BLaER1 treated with 17β-estradiol and CSF1 and Interleukin-3, amounts not matched to agents 10 nM and 100 nM (cell line): ENCODE results near the gene LAMB2.

Source experiments
- H3K27ac ChIP-seq, 11 experiments: shearing (Covaris generic); formaldehyde crosslinking; 2 replicates each; pipeline ENCODE4 v1.8.1; 2022
- H3K27me3 ChIP-seq, 11 experiments: shearing (Covaris generic); formaldehyde crosslinking; 2 replicates each; pipeline ENCODE4 v1.8.1; 2022
- H3K36me3 ChIP-seq, 11 experiments: shearing (Covaris generic); formaldehyde crosslinking; 2 replicates each; pipeline ENCODE4 v1.8.1; 2022
- H3K4me1 ChIP-seq, 10 experiments: shearing (Covaris generic); formaldehyde crosslinking; 2 replicates each; pipeline ENCODE4 v1.8.1; 2022
- H3K4me2 ChIP-seq, 11 experiments: shearing (Covaris generic); formaldehyde crosslinking; 2 replicates each; pipeline ENCODE4 v1.8.1; 2022
- H3K4me3 ChIP-seq, 10 experiments: shearing (Covaris generic); formaldehyde crosslinking; 2 replicates each; pipeline ENCODE4 v1.8.1; 2022
- H3K9ac ChIP-seq, 11 experiments: shearing (Covaris generic); formaldehyde crosslinking; 2 replicates each; pipeline ENCODE4 v1.8.1; 2022
- H3K9me3 ChIP-seq, 11 experiments: shearing (Covaris generic); formaldehyde crosslinking; replicated peaks in 1 of 11; 2 replicates each; pipeline ENCODE4 v1.8.1; 2022
- H4K20me1 ChIP-seq, 11 experiments: shearing (Covaris generic); formaldehyde crosslinking; 2 replicates each; pipeline ENCODE4 v1.8.1; 2022
- Cebpa-rat ChIP-seq, 11 experiments: shearing (Covaris generic); IDR thresholded peaks; 2 replicates each; pipeline ENCODE4 v1.8.1; 2022

Gene LAMB2

GRCh38 chr3:49133226-49133951 is 539 bp upstream of the LAMB2 start:
- Histone ChIP-seq H4K20me1 (no peaks in the 10 kb centered on the region), H3K9me3 (no peaks in the 10 kb centered on the region), H3K4me2 (peak overlapping the region; percentile 34 to 69 (median 52); a peak in 20 of 22 replicates), H3K4me1 (peaks cover 0 to 10% (median 2%) of the 10 kb centered on the region in 10 experiments; a peak in 5 of 20 replicates), H3K4me3 (peak overlapping the region in 2 of 10 experiments; percentile 42 to 44; a peak in 1 of 20 replicates), H3K36me3 (no peaks in the 10 kb centered on the region), H3K27ac (peak overlapping the region in 1 of 11 experiments; percentile 51; a peak in 3 of 22 replicates), H3K27me3 (no peaks in the 10 kb centered on the region), H3K9ac (peak overlapping the region in 7 of 11 experiments; percentile 11 to 66 (median 46); a peak in 7 of 22 replicates)
- no peak for TF ChIP-seq Cebpa-rat (IDR thresholded peaks at IDR 0.05)

GRCh38 chr3:49132073-49132436 is 795 bp downstream of the LAMB2 start:
- Histone ChIP-seq H3K27ac (no peak overlapping the region), H3K9me3 (no peaks in the 10 kb centered on the region), H3K4me3 (no peak overlapping the region), H3K27me3 (no peaks in the 10 kb centered on the region), H3K4me2 (no peak overlapping the region), H3K4me1 (peaks cover 0 to 10% (median 2%) of the 10 kb centered on the region in 10 experiments; a peak in 5 of 20 replicates), H3K9ac (no peak overlapping the region), H3K36me3 (no peaks in the 10 kb centered on the region), H4K20me1 (no peaks in the 10 kb centered on the region)
- TF ChIP-seq Cebpa-rat (IDR thresholded peaks at IDR 0.05) = no peak

GRCh38 chr3:49131576-49131975 is 1.3 kb downstream of the LAMB2 start:
- Histone ChIP-seq H3K9ac (no peak overlapping the region), H3K9me3 (no peaks in the 10 kb centered on the region), H3K4me2 (no peak overlapping the region), H4K20me1 (no peaks in the 10 kb centered on the region), H3K36me3 (no peaks in the 10 kb centered on the region), H3K4me3 (no peak overlapping the region), H3K27me3 (no peaks in the 10 kb centered on the region), H3K27ac (no peak overlapping the region), H3K4me1 (peaks cover 0 to 10% (median 2%) of the 10 kb centered on the region in 10 experiments; a peak in 5 of 20 replicates)
- TF ChIP-seq Cebpa-rat (IDR thresholded peaks at IDR 0.05) = no peak

- Histone ChIP-seq H3K4me2 (no peak overlapping the region), H3K4me3 (no peak overlapping the region), H3K36me3 (no peaks in the 10 kb centered on the region), H3K27me3 (no peaks in the 10 kb centered on the region), H3K9me3 (no peaks in the 10 kb centered on the region), H3K9ac (no peak overlapping the region), H4K20me1 (no peaks in the 10 kb centered on the region), H3K27ac (no peak overlapping the region), H3K4me1 (peaks cover 0 to 10% (median 2%) of the 10 kb centered on the region in 10 experiments; a peak in 5 of 20 replicates)
- TF ChIP-seq Cebpa-rat (IDR thresholded peaks at IDR 0.05) = no peak
These were observed 1.8 kb downstream of the LAMB2 start for GRCh38 chr3:49131040-49131439.

- Histone ChIP-seq H3K36me3 (no peaks in the 10 kb centered on the region), H3K27ac (no peak overlapping the region), H3K4me3 (no peak overlapping the region), H3K9me3 (no peaks in the 10 kb centered on the region), H3K4me1 (peaks cover 0 to 16% (median 6%) of the 10 kb centered on the region in 10 experiments; a peak in 14 of 20 replicates), H4K20me1 (no peaks in the 10 kb centered on the region), H3K9ac (no peak overlapping the region), H3K4me2 (no peak overlapping the region), H3K27me3 (no peaks in the 10 kb centered on the region)
- TF ChIP-seq Cebpa-rat (IDR thresholded peaks at IDR 0.05) = no peak
These were observed 7.7 kb downstream of the LAMB2 start for GRCh38 chr3:49124991-49125670.

GRCh38 chr3:49124203-49124602 is 8.6 kb downstream of the LAMB2 start:
- Histone ChIP-seq H3K4me1 (peaks cover 7 to 23% (median 15%) of the 10 kb centered on the region in 10 experiments), H4K20me1 (no peaks in the 10 kb centered on the region; a peak in 1 of 22 replicates), H3K4me2 (no peak overlapping the region), H3K4me3 (no peak overlapping the region), H3K27ac (no peak overlapping the region), H3K9ac (no peak overlapping the region), H3K27me3 (no peaks in the 10 kb centered on the region), H3K36me3 (peaks cover 0 to 4% (median 0%) of the 10 kb centered on the region in 11 experiments; a peak in 4 of 22 replicates), H3K9me3 (no peaks in the 10 kb centered on the region)
- TF ChIP-seq Cebpa-rat (IDR thresholded peaks at IDR 0.05) = no peak

GRCh38 chr3:49123687-49124086 is 9.2 kb downstream of the LAMB2 start:
- H3K4me2 ChIP-seq = no peak overlapping the region
- H4K20me1 ChIP-seq = peaks cover 0 to 5% (median 0%) of the 10 kb centered on the region in 11 experiments; a peak in 1 of 22 replicates
- no peak overlapping the region for H3K4me3 ChIP-seq
- no peak overlapping the region for H3K9ac ChIP-seq
- TF ChIP-seq Cebpa-rat (IDR thresholded peaks at IDR 0.05) = no peak
- no peak overlapping the region for H3K27ac ChIP-seq
- no peaks in the 10 kb centered on the region for H3K9me3 ChIP-seq
- H3K4me1 ChIP-seq = peaks cover 12 to 23% (median 20%) of the 10 kb centered on the region in 10 experiments
- peaks cover 3 to 9% (median 5%) of the 10 kb centered on the region in 11 experiments; a peak in 20 of 22 replicates for H3K36me3 ChIP-seq
- H3K27me3 ChIP-seq = no peaks in the 10 kb centered on the region

GRCh38 chr3:49122886-49123545 is 9.8 kb downstream of the LAMB2 start:
- Histone ChIP-seq H3K9me3 (no peaks in the 10 kb centered on the region), H3K27ac (no peak overlapping the region), H3K36me3 (peaks cover 10 to 15% (median 11%) of the 10 kb centered on the region in 11 experiments), H3K4me2 (no peak overlapping the region), H3K4me3 (no peak overlapping the region), H3K9ac (no peak overlapping the region), H3K27me3 (no peaks in the 10 kb centered on the region), H3K4me1 (peaks cover 16 to 24% (median 21%) of the 10 kb centered on the region in 10 experiments), H4K20me1 (peaks cover 0 to 6% (median 0%) of the 10 kb centered on the region in 11 experiments; a peak in 1 of 22 replicates)
- TF ChIP-seq Cebpa-rat (IDR thresholded peaks at IDR 0.05) = no peak

GRCh38 chr3:49122451-49122850 is 10.4 kb downstream of the LAMB2 start:
- H3K4me1 ChIP-seq = peaks cover 16 to 24% (median 21%) of the 10 kb centered on the region in 10 experiments
- H3K4me3 ChIP-seq = no peak overlapping the region
- peaks cover 0 to 6% (median 0%) of the 10 kb centered on the region in 11 experiments; a peak in 2 of 22 replicates for H4K20me1 ChIP-seq
- peaks cover 15 to 21% (median 17%) of the 10 kb centered on the region in 11 experiments for H3K36me3 ChIP-seq
- H3K4me2 ChIP-seq = no peak overlapping the region
- TF ChIP-seq Cebpa-rat (IDR thresholded peaks at IDR 0.05) = no peak
- H3K9me3 ChIP-seq = no peaks in the 10 kb centered on the region
- no peak overlapping the region; a peak in 1 of 22 replicates for H3K27ac ChIP-seq
- no peak overlapping the region for H3K9ac ChIP-seq
- H3K27me3 ChIP-seq = no peaks in the 10 kb centered on the region
